Stimulated activated CD4-positive, alpha-beta T cell treated with anti-CD3 and anti-CD28 coated beads, Interleukin-1b, Interleukin-23, amount 100 ng/mL, for 4 hours (primary cell): Measurements from ENCODE around the gene ZNF236.
"Not testable (repeated sequence)": the region's sequence is repeated elsewhere in the genome, so short reads cannot be mapped to it uniquely, and the experiment has no call there.

ENCODE experiments used
- DNase-seq, 2 donors: peaks; one replicate each; pipeline ENCODE4 v3.0.0-alpha.2; 2020; ENCODE audit warnings: low read depth in 2 of 2

Gene ZNF236

DNA sequence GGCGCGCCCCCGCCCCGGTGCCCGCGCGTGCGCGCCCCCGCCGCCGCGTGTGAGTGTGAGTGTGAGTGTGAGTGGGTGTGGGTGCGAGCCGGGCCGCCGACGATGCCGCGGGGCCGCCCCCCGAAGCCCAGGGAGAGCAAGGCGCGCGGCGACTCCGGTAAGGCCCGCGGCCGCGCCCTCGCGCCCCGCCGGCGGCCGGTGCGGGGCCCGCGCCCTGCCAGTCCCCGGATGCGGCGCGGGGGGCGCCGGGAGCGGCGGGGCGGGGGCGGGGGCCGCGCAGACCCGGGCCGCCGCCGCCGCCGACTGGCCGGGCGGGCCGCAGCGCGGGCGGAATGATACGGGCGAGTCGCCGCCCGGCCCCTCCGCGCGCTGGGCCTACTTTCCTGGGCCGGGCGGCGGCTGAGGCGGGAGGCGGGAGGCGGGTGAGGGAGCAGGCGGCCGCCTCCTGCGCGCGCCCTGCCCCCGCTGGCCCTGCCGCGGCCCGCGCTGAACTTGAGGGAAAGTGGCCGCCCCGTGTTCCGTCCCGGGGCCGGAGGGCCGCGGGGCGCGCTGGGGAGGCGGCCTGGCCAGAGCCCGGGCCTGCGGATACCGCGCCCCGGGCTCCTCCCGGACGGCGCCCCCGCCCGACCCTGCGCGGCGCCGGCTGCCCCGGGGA lies at the start of gene ZNF236:
Gene ZNF236, plus strand, starts transcription at position 52 of the 655 bp plus-strand sequence. Its CDS starts 51 bp downstream, at position 103.
- peak; percentile 54 to 64 for DNase-seq

- no peak for DNase-seq
Measured at GRCh38 chr18:76772665-76773064, 49.7 kb upstream of the ZNF236 start.

DNA sequence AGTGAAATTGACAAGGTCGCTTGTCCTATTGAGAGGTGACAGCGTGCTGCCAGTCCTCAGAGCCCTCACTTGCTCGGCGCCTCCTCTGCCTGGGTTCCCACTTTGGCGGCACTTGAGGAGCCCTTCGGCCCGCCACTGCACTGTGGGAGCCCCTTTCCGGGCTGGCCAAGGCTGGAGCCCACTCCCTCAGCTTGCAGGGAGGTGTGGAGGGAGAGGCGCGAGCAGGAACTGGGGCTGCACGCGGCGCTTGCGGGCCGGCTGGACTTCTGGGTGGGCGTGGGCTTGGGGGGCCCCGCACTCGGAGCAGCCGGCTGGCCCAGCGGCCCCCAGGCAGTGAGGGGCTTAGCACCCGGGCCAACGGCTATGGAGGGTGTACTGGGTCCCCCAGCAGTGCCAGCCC lies 45.3 kb upstream of the ZNF236 start:
- not testable (repeated sequence) for DNase-seq

DNA sequence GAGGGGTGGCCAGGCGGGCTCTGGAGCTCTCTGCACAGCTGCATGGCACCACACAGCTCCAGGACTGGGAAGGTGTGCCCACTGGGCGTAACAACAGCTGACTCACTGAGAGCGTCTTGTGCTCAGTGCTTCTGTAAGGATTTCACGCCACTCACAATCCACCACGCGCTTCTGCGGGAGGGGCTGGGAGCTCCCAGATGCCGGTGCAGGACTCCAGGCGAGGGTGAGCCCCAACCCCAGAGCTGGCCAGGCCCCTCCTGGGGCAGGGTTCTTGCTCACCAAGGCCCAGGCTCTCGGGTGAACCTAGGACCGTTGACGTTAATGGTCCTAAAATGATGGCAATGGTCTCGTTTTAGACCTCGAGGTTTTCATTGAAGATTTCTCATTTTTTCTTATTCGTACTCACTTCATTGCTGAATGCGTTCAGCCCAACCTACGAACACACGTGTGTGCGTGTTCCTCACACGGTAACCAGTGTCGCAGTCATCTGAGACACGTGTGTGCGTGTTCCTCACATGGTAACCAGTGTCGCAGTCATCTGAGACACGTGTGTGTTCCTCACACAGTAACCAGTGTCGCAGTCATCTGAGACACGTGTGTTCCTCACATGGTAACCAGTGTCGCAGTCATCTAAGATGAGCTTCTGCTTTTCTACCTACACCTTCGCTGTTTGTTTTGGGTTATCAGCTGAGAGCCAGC lies 38.4 kb upstream of the ZNF236 start:
- DNase-seq = no peak

DNA sequence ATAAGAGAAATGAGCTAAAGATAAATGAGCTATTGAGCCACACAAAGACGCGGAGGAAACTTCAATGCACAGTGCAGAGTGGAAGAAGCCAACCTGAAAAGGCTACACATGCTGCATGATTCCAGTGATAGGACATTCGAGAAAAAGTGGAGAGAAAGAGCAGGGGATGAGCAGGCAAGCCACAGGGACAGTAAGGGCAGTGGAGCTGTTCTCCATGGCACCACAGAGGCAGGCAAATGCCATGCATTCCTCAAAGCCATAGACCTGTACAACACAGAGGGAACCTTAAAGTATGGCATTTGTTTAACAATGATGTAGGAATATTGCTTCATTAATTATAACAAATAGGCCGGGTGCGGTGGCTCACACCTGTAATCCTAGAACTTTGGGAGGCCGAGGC lies 36.5 kb upstream of the ZNF236 start:
- DNase-seq = no peak

- DNase-seq = no peak
Measured at GRCh38 chr18:76788571-76789317, 33.6 kb upstream of the ZNF236 start.

- DNase-seq = no peak
Measured at GRCh38 chr18:76791106-76791505, 31.3 kb upstream of the ZNF236 start.

GRCh38 chr18:76791642-76792041 lies 30.7 kb upstream of the ZNF236 start:
- no peak for DNase-seq

GRCh38 chr18:76794326-76794725 lies 28.0 kb upstream of the ZNF236 start:
- no peak for DNase-seq

GRCh38 chr18:76801567-76802505 lies 20.5 kb upstream of the ZNF236 start:
- peak; percentile 26 to 44 for DNase-seq

- no peak for DNase-seq
Measured at GRCh38 chr18:76803413-76803812, 18.9 kb upstream of the ZNF236 start.

DNA sequence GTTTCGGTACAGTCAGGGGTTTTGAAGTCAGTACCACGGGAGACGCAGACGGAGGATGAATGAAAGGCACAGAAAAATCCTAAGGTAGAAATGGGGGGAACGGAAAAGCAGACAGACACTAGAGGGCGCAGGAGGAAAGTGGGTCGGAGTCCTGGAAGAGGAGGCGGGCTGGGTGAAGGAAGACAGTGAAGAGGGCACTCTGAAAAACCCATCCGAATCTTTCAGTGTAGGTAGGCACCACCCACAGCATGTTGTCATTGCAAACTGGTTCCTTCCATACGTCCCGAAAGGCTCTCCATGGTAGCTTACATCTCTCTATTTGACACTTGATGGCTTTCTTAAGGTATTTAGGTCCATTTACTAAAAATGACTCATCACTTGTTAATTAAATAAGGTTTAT lies 18.5 kb upstream of the ZNF236 start:
- peak; percentile 52 to 77 for DNase-seq

DNA sequence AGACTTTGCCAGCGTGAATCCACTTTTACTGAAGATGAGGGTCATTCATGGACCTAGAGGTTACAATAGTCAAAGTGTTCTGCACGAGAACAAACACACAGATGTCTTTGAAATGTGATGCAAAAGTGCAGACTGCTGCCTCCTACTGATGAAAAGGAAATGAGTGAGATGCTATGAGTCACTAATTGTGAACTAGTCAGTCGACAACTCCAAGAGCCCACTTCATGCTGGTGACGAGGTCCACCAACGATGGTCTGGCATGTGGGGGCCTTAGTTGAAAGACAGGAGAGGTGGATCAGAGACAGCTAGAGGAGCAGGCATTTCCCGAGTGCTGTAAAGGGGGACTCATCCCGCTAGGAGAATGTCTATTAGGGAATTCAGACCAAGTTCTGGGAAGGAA lies 17.1 kb upstream of the ZNF236 start:
- no peak for DNase-seq

GRCh38 chr18:76806301-76806700 lies 16.1 kb upstream of the ZNF236 start:
- DNase-seq = no peak

DNA sequence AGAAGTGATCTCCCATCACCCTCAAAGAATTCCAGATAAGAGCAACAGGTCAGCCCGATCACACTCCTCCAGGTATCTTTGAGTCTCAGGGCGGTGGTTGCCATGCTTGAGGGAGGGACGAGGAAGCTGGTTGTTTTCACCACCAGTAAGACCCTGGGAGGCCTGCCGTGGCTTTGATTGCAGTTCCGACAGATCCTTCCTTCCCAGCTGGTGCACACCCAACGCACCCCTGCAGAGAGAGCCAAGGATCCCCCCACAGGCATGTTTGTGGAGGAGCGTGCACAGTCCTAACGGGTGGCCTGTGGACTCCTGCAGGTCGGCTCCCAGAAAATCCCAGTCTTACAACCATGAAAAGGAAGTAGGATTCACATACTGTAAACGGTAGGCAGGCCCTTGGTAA lies 13.8 kb upstream of the ZNF236 start:
- DNase-seq = no peak

DNA sequence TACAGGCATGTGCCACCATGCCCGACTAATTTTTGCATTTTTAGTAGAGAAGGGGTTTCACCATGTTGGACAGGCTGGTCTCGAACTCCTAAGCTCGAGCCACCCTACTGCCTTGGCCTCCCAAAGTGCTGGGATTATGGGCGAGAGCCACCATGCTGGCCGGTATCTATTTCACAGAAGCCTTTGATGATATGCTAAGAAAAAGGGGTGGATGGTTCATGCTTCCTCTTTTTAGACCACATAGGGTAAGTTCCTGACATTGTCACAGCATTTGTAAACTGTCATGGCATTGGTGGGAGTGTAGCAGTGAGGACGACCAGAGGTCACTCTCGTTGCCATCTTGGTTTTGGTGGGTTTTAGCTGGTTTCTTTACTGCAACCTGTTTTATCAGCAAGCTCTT lies 10.8 kb upstream of the ZNF236 start:
- not testable (repeated sequence) for DNase-seq

- no peak for DNase-seq
Measured at GRCh38 chr18:76814256-76814655, 8.1 kb upstream of the ZNF236 start.

- no peak for DNase-seq
Measured at GRCh38 chr18:76816127-76816526, 6.2 kb upstream of the ZNF236 start.

DNA sequence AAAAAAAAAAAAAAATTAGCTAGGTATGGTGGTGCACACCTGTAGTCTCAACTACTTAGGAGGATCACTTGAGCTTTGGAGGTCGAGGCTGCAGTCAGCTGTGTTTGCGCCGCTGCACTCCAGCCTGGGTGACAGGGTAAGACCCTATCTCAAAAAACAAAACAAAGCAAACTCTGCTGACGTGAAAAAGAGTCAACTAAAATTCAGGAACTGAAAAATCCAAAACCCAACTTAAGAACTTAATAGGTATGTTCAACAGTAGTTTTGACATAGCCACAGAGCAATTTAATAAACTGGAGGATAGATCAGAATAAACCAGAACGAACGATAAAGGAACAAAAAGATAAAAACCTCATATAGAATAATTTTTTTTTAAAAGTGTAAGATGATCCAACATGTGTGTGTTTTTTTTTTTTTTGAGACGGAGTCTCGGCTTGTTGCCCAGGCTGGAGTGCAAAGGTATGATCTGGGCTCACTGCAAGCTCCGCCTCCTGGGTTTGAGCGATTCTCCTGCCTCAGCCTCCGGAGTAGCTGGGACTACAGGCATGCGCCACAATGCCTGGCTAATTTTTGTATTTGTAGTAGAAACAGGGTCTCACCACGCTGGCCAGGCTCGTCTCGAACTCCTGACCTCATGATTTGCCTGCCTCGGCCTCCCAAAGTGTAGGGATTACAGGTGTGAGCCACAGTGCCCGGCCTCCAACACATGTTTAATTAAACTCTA lies 4.3 kb upstream of the ZNF236 start:
- DNase-seq = no peak

GRCh38 chr18:76819411-76820136 lies 2.8 kb upstream of the ZNF236 start:
- DNase-seq = no peak
